T-cell (primary cell): ENCODE measurements around the gene NEGR1. TPM values are rescaled to one million over a fixed set of nuclear protein-coding genes. Genes with fewer than 3 reads are reported as not detected.

Source experiments
- ATAC-seq, 4 experiments: fragments of 200-7000 bp in 3 of 4; fragments of 150-1000 bp in 1 of 4; cut with Tn5 transposase; replicated peaks in 1 of 4; 1 replicate in 3 of 4; 2 replicates in 1 of 4; pipeline ENCODE4 v1.10.0; 2021; ENCODE audit warnings: moderate library complexity in 3 of 4, mild to moderate bottlenecking in 2 of 4, moderate number of reproducible peaks in 1 of 4
- CTCF ChIA-PET, 2 donors: fragments of 300-600 bp; sonication (Branson Sonifier 250); formaldehyde crosslinking; loops; one replicate each; lab custom pipeline; 2022; ENCODE audit warnings: antibody characterized with exemption in 2 of 2; lab: Charles Lee
- POLR2A ChIA-PET, 2 donors: fragments of 300-600 bp; sonication (Branson Sonifier 250); formaldehyde crosslinking; loops; one replicate each; lab custom pipeline; 2022; ENCODE audit warnings: antibody characterized with exemption in 2 of 2; lab: Charles Lee
- DNase-seq, 35 experiments: peaks; one replicate each; pipeline versions ENCODE4 v3.0.0 to v3.0.0-alpha.2; 2013 to 2023
- H3K27ac ChIP-seq: one replicate; pipeline ENCODE4 v1.5.1; 2013; ENCODE audit warnings: low read length
- H3K27me3 ChIP-seq, 2 experiments: replicated peaks in 1 of 2; 1 replicate in 1 of 2; 2 replicates in 1 of 2; pipeline versions ENCODE4 v1.6.1 to v1.7.0; 2013; ENCODE audit warnings: low read length in 1 of 2, mixed read lengths in 1 of 2; ENCODE audit not compliant: control insufficient read depth in 2 of 2, insufficient read depth in 2 of 2; ENCODE audit errors: extremely low read depth in 1 of 2
- H3K36me3 ChIP-seq, 2 donors: 1 replicate in 1 of 2; 2 replicates in 1 of 2; pipeline versions ENCODE4 v1.6.1 to v1.7.0; 2013; ENCODE audit warnings: low read length in 1 of 2; ENCODE audit not compliant: control insufficient read depth in 2 of 2, insufficient read depth in 1 of 2; ENCODE audit errors: extremely low read depth in 1 of 2
- H3K4me1 ChIP-seq, 2 experiments: 1 replicate in 1 of 2; 2 replicates in 1 of 2; pipeline versions ENCODE4 v1.6.1 to v1.7.0; 2013; ENCODE audit warnings: low read length in 2 of 2, mixed read lengths in 1 of 2; ENCODE audit not compliant: insufficient read depth in 2 of 2, control insufficient read depth in 1 of 2; ENCODE audit errors: extremely low read depth in 1 of 2
- H3K4me3 ChIP-seq, 2 donors: 1 replicate in 1 of 2; 2 replicates in 1 of 2; pipeline versions ENCODE4 v1.5.1 to v1.7.0; 2013; ENCODE audit warnings: mild to moderate bottlenecking in 2 of 2, low read length in 1 of 2, moderate library complexity in 1 of 2; ENCODE audit not compliant: control insufficient read depth in 1 of 2; ENCODE audit errors: extremely low read depth in 1 of 2
- H3K9me3 ChIP-seq: 2 replicates; pipeline ENCODE4 v1.7.0; 2013
- H3K27ac Mint-ChIP-seq, 2 donors: one replicate each; pipeline ENCODE4 v1.8.0; 2020 to 2021; ENCODE audit warnings: mild to moderate bottlenecking in 2 of 2, mixed read lengths in 2 of 2
- H3K27me3 Mint-ChIP-seq, 2 donors: one replicate each; pipeline ENCODE4 v1.8.0; 2021 to 2022; ENCODE audit warnings: mixed read lengths in 2 of 2
- H3K36me3 Mint-ChIP-seq: one replicate; pipeline ENCODE4 v1.8.0; 2021; ENCODE audit warnings: mixed read lengths
- H3K4me1 Mint-ChIP-seq, 3 donors: one replicate each; pipeline ENCODE4 v1.8.0; 2020 to 2022; ENCODE audit warnings: mixed read lengths in 3 of 3, mild to moderate bottlenecking in 1 of 3
- H3K4me3 Mint-ChIP-seq, 3 donors: one replicate each; pipeline ENCODE4 v1.8.0; 2020 to 2022; ENCODE audit warnings: mild to moderate bottlenecking in 3 of 3, mixed read lengths in 3 of 3, moderate library complexity in 3 of 3
- H3K9me3 Mint-ChIP-seq, 3 donors: one replicate each; pipeline ENCODE4 v1.8.0; 2020 to 2022; ENCODE audit warnings: mixed read lengths in 3 of 3
- WGBS: methylation state at CpG from one replicate; pipeline ENCODE4 v1.1.5; 2013; ENCODE audit warnings: missing lambda C conversion rate; ENCODE audit not compliant: insufficient coverage; 5-methylcytosine and 5-hydroxymethylcytosine counted together
- total RNA-seq, 35 experiments: library from RNA in 6 of 35; stranded (reverse) in 6 of 35; fragments of 120-200 nt in 1 of 35; gene quantifications; one replicate each; pipeline versions ENCODE4 v1.2.1 to v1.2.4 and lab custom pipeline; 2013 to 2026

NEGR1 gene
- total RNA-seq, 5 donors from 2014 or later (not counting 1 experiment from before 2014, with no cell fraction given): 0.05 to 0.26 (median 0.14) TPM; not detected in 1

- no peaks in the 10 kb centered on the region for H3K36me3 Mint-ChIP-seq
- WGBS: no CpG with 5 or more reads among the region's 4 CpGs
- Histone ChIP-seq H3K27me3 (peaks cover 0 to 21% of the 10 kb centered on the region in 2 experiments), H3K36me3 (no peaks in the 10 kb centered on the region), H3K4me3 (no peak overlapping the region), H3K27ac (no peak overlapping the region), H3K9me3 (no peaks in the 10 kb centered on the region), H3K4me1 (peaks cover 6 to 9% of the 10 kb centered on the region in 2 experiments)
- H3K27ac Mint-ChIP-seq: no peak overlapping the region
- ChIA-PET POLR2A (no interaction called here), CTCF (interaction anchor here in 1 of 2 donors (0.5 kb wide), 1 partner anchor 80 kb away, joined by 3 read pairs; no protein-coding TSS in a partner anchor)
- H3K27me3 Mint-ChIP-seq: peaks cover 0 to 10% of the 10 kb centered on the region in 2 donors
- DNase-seq (no peak), ATAC-seq (no peak)
- peaks cover 10 to 11% (median 10%) of the 10 kb centered on the region in 3 donors for H3K4me1 Mint-ChIP-seq
- no peaks in the 10 kb centered on the region for H3K9me3 Mint-ChIP-seq
- H3K4me3 Mint-ChIP-seq: no peak overlapping the region
Observed at GRCh38 chr1:72286401-72286800, 4.1 kb upstream of the NEGR1 start.

GRCh38 chr1:72285074-72285425 lies 2.7 kb upstream of the NEGR1 start:
- DNase-seq: no peak
- POLR2A ChIA-PET: interaction anchor here in 1 of 2 donors (0.6 kb wide), 1 partner anchor 1180 kb away, joined by 3 read pairs; no protein-coding TSS in a partner anchor
- Histone ChIP-seq H3K36me3 (no peaks in the 10 kb centered on the region), H3K4me1 (peaks cover 6 to 9% of the 10 kb centered on the region in 2 experiments), H3K27ac (no peak overlapping the region), H3K9me3 (no peaks in the 10 kb centered on the region), H3K4me3 (peak overlapping the region in 1 of 2 donors; percentile 91), H3K27me3 (peaks cover 0 to 21% of the 10 kb centered on the region in 2 experiments)
- Mint-ChIP-seq H3K9me3 (no peaks in the 10 kb centered on the region), H3K4me3 (no peak overlapping the region), H3K4me1 (peaks cover 15 to 18% (median 17%) of the 10 kb centered on the region in 3 donors), H3K27ac (no peak overlapping the region), H3K27me3 (peaks cover 0 to 15% of the 10 kb centered on the region in 2 donors), H3K36me3 (no peaks in the 10 kb centered on the region)
- CTCF ChIA-PET: interaction anchor here in 1 of 2 donors (0.7 kb wide), 1 partner anchor 199 kb away, joined by 4 read pairs; no protein-coding TSS in a partner anchor
- WGBS: 0% methylated on average over 1 of the region's 3 CpGs
- ATAC-seq: no peak

- POLR2A ChIA-PET: interaction anchor here in 1 of 2 donors (0.6 kb wide), 1 partner anchor 1180 kb away, joined by 3 read pairs; no protein-coding TSS in a partner anchor
- H3K27ac ChIP-seq: no peak overlapping the region
- peak overlapping the region; percentile 49 to 91 for H3K4me3 ChIP-seq
- H3K9me3 ChIP-seq: no peaks in the 10 kb centered on the region
- 8% methylated on average over 12 of the region's 24 CpGs for WGBS
- H3K27me3 ChIP-seq: peaks cover 0 to 21% of the 10 kb centered on the region in 2 experiments
- no peaks in the 10 kb centered on the region for H3K36me3 Mint-ChIP-seq
- peak in 2 of 4 experiments; percentile 25 to 29 for ATAC-seq
- H3K27ac Mint-ChIP-seq: no peak overlapping the region
- H3K27me3 Mint-ChIP-seq: peaks cover 0 to 15% of the 10 kb centered on the region in 2 donors
- no peaks in the 10 kb centered on the region for H3K36me3 ChIP-seq
- peaks cover 15 to 18% (median 17%) of the 10 kb centered on the region in 3 donors for H3K4me1 Mint-ChIP-seq
- no peaks in the 10 kb centered on the region for H3K9me3 Mint-ChIP-seq
- peaks cover 6 to 9% of the 10 kb centered on the region in 2 experiments for H3K4me1 ChIP-seq
- peak in 7 of 35 experiments; percentile 0 to 25 (median 9) for DNase-seq
- H3K4me3 Mint-ChIP-seq: no peak overlapping the region
- CTCF ChIA-PET: interaction anchor here (0.6 to 0.9 kb wide), 5 partner anchors 24 to 1442 kb away, joined by 3 to 12 read pairs (median 4); no protein-coding TSS in a partner anchor
Observed at GRCh38 chr1:72284348-72285073, 2.2 kb upstream of the NEGR1 start.

- Histone ChIP-seq H3K36me3 (no peaks in the 10 kb centered on the region), H3K9me3 (no peaks in the 10 kb centered on the region), H3K27me3 (peaks cover 0 to 21% of the 10 kb centered on the region in 2 experiments), H3K27ac (no peak overlapping the region), H3K4me1 (peaks cover 6 to 9% of the 10 kb centered on the region in 2 experiments), H3K4me3 (peak overlapping the region; percentile 49 to 91)
- 0% methylated on average over 1 of the region's 7 CpGs for WGBS
- H3K9me3 Mint-ChIP-seq: no peaks in the 10 kb centered on the region
- peaks cover 0 to 15% of the 10 kb centered on the region in 2 donors for H3K27me3 Mint-ChIP-seq
- ChIA-PET CTCF (interaction anchor here (0.6 to 0.9 kb wide), 3 partner anchors 24 to 1442 kb away, joined by 3 to 12 read pairs (median 5); no protein-coding TSS in a partner anchor), POLR2A (no interaction called here)
- H3K4me1 Mint-ChIP-seq: peaks cover 15 to 18% (median 17%) of the 10 kb centered on the region in 3 donors
- no peak overlapping the region for H3K4me3 Mint-ChIP-seq
- H3K36me3 Mint-ChIP-seq: no peaks in the 10 kb centered on the region
- DNase-seq (no peak), ATAC-seq (no peak)
- H3K27ac Mint-ChIP-seq: no peak overlapping the region
Observed at GRCh38 chr1:72284084-72284347, 1.7 kb upstream of the NEGR1 start.

- Mint-ChIP-seq H3K27me3 (peaks cover 0 to 15% of the 10 kb centered on the region in 2 donors), H3K9me3 (no peaks in the 10 kb centered on the region), H3K27ac (no peak overlapping the region), H3K4me1 (peaks cover 15 to 20% (median 18%) of the 10 kb centered on the region in 3 donors), H3K36me3 (no peaks in the 10 kb centered on the region), H3K4me3 (no peak overlapping the region)
- Histone ChIP-seq H3K27ac (peak overlapping the region; percentile 14), H3K4me3 (peak overlapping the region; percentile 49 to 91), H3K36me3 (no peaks in the 10 kb centered on the region), H3K9me3 (no peaks in the 10 kb centered on the region), H3K27me3 (peaks cover 0 to 21% of the 10 kb centered on the region in 2 experiments), H3K4me1 (peaks cover 6 to 9% of the 10 kb centered on the region in 2 experiments)
- ChIA-PET POLR2A (no interaction called here), CTCF (interaction anchor here in 1 of 2 donors (0.9 kb wide), 1 partner anchor 260 kb away, joined by 5 read pairs; no protein-coding TSS in a partner anchor)
- WGBS: 1% methylated on average over 55 of the region's 56 CpGs
- DNase-seq: peak in 18 of 35 experiments; percentile 1 to 42 (median 9)
- ATAC-seq: peak; percentile 20 to 46 (median 42)
Observed at GRCh38 chr1:72283307-72284083, 1.2 kb upstream of the NEGR1 start.

- Mint-ChIP-seq H3K4me3 (no peak overlapping the region), H3K36me3 (no peaks in the 10 kb centered on the region), H3K27me3 (peaks cover 0 to 15% of the 10 kb centered on the region in 2 donors), H3K4me1 (peaks cover 15 to 24% (median 20%) of the 10 kb centered on the region in 3 donors), H3K9me3 (no peaks in the 10 kb centered on the region), H3K27ac (no peak overlapping the region)
- H3K4me1 ChIP-seq: peaks cover 6 to 9% of the 10 kb centered on the region in 2 experiments
- POLR2A ChIA-PET: no interaction called here
- H3K4me3 ChIP-seq: peak overlapping the region; percentile 49 to 91
- DNase-seq: no peak
- H3K27me3 ChIP-seq: peaks cover 0 to 21% of the 10 kb centered on the region in 2 experiments
- CTCF ChIA-PET: interaction anchor here in 1 of 2 donors (0.7 kb wide), 1 partner anchor 16 kb away, joined by 3 read pairs; no protein-coding TSS in a partner anchor
- peak overlapping the region; percentile 14 for H3K27ac ChIP-seq
- H3K9me3 ChIP-seq: no peaks in the 10 kb centered on the region
- ATAC-seq: peak; percentile 7 to 51 (median 22)
- WGBS: 0% methylated on average over 3 of the region's 8 CpGs
- no peaks in the 10 kb centered on the region for H3K36me3 ChIP-seq
Observed at GRCh38 chr1:72283022-72283306, 625 bp upstream of the NEGR1 start.
